NCI-H524 treated with DMSO at 0.1 percent for 48 hours (cell line): ENCODE measurements around the gene AK8.

Experiments
- DNase-seq: peaks from one replicate; lab custom pipeline; 2025; lab: John Stamatoyannopoulos, UW

Gene AK8

DNA sequence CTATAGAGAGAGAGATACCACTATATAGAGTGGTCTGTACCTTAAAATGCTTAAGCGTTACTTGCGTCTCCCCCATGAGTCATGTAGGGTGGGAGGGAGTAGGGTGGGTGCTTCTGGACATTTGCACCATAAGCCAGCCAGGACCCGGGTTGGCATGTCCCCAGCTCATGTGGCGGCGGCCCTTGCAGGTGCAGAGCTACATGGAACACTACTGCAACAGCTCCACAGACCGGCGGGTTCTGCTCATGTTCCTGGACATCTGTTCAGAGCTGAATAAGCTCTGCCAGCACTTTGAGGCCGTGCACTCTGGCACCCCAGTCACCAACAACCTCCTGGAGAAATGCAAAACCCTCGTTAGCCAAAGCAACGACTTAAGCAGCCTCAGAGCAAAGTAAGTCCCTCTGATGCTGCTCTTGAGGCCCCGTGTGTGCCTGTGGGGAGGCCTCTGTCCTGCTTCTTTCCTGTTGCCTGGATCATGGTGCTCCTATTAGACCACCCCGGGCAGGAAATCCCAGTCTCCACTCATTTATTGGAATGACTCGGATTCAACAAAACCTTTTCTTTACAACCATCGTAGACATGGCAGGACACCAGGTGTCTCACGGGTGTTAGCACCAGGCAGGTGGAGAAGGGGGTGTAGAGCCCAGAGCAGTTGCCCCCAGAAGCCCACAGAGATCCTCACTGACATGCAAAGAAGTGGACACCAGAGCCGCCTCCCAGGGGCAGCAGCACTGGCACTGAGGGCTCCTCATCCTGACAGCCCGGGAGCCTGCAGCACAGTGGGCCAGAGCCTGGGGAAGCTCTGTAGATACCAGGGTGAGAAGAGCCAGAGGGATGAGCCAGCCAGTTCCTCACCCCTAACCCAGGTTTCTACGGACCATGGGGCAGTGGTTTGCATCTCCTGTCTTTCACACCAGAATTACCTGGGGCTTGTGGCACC, 9.4 kb upstream of the AK8 start:
- no peak for DNase-seq

GRCh38 chr9:132886334-132886725, 8.2 kb upstream of the AK8 start:
- no peak for DNase-seq

GRCh38 chr9:132885720-132886333, 7.7 kb upstream of the AK8 start:
- DNase-seq, result no peak

DNA sequence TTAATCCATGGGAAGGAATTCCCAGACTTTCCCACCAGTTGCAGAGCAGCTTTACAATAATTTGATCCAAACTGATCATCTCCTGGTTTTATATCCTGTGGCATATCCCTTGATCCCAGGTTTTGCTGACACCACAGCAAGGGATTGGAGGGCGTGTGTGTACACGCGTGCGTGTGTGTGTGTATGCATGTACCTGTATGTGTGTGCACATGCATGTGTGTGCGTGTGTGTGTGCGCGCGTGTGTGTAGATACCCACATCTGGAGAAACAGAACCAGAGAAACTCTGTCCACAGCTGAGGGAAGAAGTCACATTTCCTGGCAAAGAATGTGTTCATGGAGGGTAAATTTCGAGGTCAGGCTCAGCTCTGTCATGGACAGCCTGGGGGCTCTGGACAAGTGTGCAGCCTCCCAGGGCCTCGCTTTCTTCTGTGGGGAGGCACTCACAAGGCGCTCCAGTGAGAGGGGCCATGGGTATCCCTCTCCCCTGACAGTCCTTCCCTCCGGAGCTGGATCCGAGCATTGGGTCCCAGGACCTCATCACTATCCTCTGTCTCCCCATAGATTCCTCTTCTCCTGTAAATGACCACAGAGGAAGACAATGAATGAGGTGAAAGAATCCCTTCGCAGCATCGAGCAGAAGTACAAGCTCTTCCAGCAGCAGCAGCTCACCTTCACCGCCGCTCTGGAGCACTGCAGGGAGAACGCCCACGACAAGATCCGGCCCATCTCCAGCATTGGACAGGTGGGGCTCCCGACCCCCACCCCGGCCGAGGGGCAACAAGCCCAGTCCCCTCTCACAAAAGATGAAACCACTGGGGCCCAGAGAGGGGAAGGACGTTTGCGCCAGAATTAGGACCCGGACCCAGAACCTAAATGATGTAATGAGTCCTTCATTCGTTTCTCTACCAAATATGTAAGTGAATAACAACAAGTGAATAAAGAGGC, 5.5 kb upstream of the AK8 start:
- no peak for DNase-seq

- DNase-seq, result no peak
Measured at GRCh38 chr9:132882616-132883015, 4.5 kb upstream of the AK8 start.

DNA sequence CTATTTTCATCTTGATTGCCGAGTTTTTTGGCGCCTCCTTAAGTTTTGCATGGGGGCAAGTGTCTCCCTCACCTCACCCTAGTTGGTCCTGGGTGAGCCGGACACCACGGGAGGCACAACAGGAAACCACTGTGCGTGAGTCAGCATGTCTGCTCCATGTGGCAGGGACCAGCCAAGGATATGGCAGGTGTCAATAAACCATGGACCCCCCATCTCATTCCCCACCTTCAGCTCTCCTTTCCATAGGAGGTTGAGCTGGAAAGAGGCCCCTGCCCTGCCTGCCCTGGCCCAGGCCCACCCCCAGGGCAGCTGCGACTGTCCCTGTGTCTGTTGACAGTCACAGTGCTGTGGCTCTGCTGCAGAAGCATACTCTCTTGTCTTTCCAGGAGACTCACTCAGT, 3.7 kb upstream of the AK8 start:
- no peak for DNase-seq

GRCh38 chr9:132880324-132880661, 2.2 kb upstream of the AK8 start:
- no peak for DNase-seq

- no peak for DNase-seq
Measured at GRCh38 chr9:132879457-132880323, 1.6 kb upstream of the AK8 start.

- no peak for DNase-seq
Measured at GRCh38 chr9:132878695-132879456, 792 bp upstream of the AK8 start, which contains the start of gene SPACA9. Gene SPACA9, plus strand, starts transcription at chr9:132878898. Its CDS starts 5,050 bp downstream, at chr9:132883948.

DNA sequence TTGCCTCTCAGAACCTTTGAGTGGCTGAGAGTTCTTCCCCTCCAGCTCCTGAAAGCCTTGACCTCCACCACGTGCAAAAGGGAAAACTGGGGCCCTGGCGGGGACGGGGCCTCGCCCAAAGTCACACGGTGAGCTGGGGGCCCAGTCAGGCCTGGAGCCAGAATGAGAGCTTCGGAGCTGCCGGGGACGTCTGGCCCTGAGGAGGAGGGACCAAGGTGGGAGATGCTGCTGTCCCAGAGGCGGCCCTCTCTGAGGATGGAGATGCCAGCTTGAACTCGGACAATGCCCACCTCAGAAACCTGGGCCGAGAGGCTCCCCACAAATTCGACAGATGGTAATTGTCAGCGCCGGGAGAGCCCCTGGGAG, 643 bp downstream of the AK8 start:
- DNase-seq, result no peak

GRCh38 chr9:132876849-132877248, 1.2 kb downstream of the AK8 start:
- no peak for DNase-seq

- no peak for DNase-seq
Measured at GRCh38 chr9:132875159-132875558, 2.9 kb downstream of the AK8 start.

- DNase-seq, result no peak
Measured at GRCh38 chr9:132873403-132873802, 4.7 kb downstream of the AK8 start.

- DNase-seq, result no peak
Measured at GRCh38 chr9:132869266-132869665, 8.8 kb downstream of the AK8 start.

- DNase-seq, result no peak
Measured at GRCh38 chr9:132866898-132867297, 11.2 kb downstream of the AK8 start.

GRCh38 chr9:132864691-132865090, 13.4 kb downstream of the AK8 start:
- no peak for DNase-seq

GRCh38 chr9:132864277-132864676, 13.8 kb downstream of the AK8 start:
- no peak for DNase-seq

DNA sequence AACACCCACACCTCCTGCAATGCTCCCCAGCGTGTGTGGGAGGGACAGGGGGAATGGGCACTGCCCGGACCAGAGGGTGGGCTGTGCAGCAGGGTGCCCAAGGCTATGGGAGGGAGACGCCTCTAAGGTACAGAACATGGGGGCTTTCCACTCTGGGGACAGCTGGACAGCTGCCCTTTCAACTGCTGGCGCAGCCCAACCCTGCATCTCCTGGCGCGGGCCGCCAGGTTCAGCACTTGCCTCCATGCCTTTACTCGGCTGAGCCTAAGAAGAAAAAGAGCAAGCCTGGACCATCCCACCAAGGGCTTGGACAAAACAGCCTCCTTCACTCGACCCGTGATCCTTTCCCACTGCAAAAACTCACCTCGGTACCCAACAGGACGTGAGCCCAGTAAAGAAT, 15.0 kb downstream of the AK8 start:
- DNase-seq, result no peak

DNA sequence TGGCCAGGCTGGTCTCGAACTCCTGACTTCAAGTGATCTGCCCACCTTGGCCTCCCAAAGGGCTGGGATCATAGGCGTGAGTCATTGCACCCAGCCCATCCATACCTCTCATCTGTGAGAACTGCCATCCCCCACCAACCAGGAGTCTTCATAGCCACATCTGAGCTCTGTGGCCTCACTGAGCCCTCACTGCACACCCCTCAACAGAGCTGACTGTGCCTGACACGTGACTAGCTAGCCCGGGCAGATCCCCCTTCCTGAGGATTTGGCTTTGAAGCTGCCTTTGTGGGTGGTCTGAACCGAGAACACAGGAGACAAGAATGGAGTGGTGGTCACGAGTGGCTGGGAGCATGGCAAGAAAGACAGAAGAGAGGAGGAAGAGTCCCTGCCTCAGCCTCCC, 15.6 kb downstream of the AK8 start:
- DNase-seq, result no peak

DNA sequence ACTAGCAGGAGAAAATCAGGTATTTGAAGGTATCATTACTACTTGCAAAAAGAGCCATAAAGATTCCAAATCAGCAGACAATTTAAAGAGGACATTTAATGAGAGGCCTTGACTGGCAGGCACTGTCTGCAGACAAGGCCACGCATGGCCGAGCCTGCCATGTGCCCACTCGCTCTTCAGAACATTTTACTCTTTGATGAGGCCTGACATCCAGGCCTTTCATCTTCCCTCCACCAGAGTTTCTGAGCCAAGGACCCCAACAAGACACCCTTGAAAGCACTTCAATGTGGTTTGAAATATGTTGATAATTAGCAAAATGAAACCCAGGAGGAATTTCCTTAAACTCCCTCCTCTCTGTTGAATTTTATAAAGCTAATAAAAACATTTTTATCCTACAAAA, 16.4 kb downstream of the AK8 start:
- no peak for DNase-seq

- no peak for DNase-seq
Measured at GRCh38 chr9:132858751-132859150, 19.3 kb downstream of the AK8 start.
